22Rv1 (cell line): ENCODE data around the gene CFAP68.

ENCODE experiments used
- CTCF ChIP-seq: fragments of 450-650 bp; IDR thresholded peaks from 2 replicates; pipeline ENCODE4 v1.5.1; 2017; ENCODE audit warnings: mild to moderate bottlenecking
- ZFX ChIP-seq: fragments of 450-650 bp; IDR thresholded peaks from 2 replicates; pipeline ENCODE4 v1.6.1; 2017; ENCODE audit warnings: antibody characterized with exemption, borderline replicate concordance

GRCh38 chr11:111908639-111909305, 29.4 kb downstream of the CFAP68 start:
- TF ChIP-seq CTCF (no peak), ZFX (no peak)
